IMR-90 (cell line): ENCODE measurements around the gene HLA-DQB1. TPM values are rescaled to one million over a fixed set of nuclear protein-coding genes. Genes with fewer than 3 reads are reported as not detected.
A peak's percentile ranks its signal among the peaks of the same experiment; 100 is the strongest.

Source experiments
- ATAC-seq: fragments of 200-7000 bp; cut with Tn5 transposase; 2 replicates; pipeline ENCODE4 v1.9.1; 2020; ENCODE audit warnings: low read depth, mild to moderate bottlenecking, moderate library complexity
- BruUV-seq: library from RNA; stranded (reverse); fragments of 400-500 nt; replicated peaks from 2 replicates; lab custom pipeline; 2021; lab: Mats Ljungman, UMichigan
- CTCF ChIA-PET: fragments of 300-600 bp; formaldehyde crosslinking; extraction: SDS; loops from one replicate; lab custom pipeline; 2021; ENCODE audit warnings: antibody characterized with exemption; lab: Yijun Ruan, JAX
- POLR2A ChIA-PET: fragments of 300-600 bp; sonication (Branson Sonifier 250); formaldehyde crosslinking; loops from one replicate; lab custom pipeline; 2022; ENCODE audit warnings: antibody characterized with exemption; ENCODE audit not compliant: unreplicated experiment; lab: Charles Lee
- DNase-seq: peaks from one replicate; pipeline ENCODE4 v3.0.0; 2013
- H2AFZ ChIP-seq: replicated peaks from 2 replicates; pipeline ENCODE3; 2013; ENCODE audit warnings: low read length, mild to moderate bottlenecking; ENCODE audit not compliant: poor library complexity
- H2AK5ac ChIP-seq: 2 replicates; pipeline ENCODE4 v1.6.1; 2013; ENCODE audit warnings: low read depth, low read length, inconsistent platforms
- H2AK9ac ChIP-seq: replicated peaks from 2 replicates; pipeline ENCODE3; 2013; ENCODE audit warnings: mild to moderate bottlenecking, low read depth, low read length, moderate library complexity; ENCODE audit not compliant: poor library complexity
- H2BK120ac ChIP-seq: 2 replicates; pipeline ENCODE4 v1.6.1; 2013; ENCODE audit warnings: low read depth, low read length, inconsistent platforms
- H2BK15ac ChIP-seq: 3 replicates; pipeline ENCODE4 v1.6.1; 2013; ENCODE audit warnings: low read depth, low read length, inconsistent platforms
- H2BK20ac ChIP-seq: 2 replicates; pipeline ENCODE4 v1.6.1; 2013; ENCODE audit warnings: low read depth, mild to moderate bottlenecking, inconsistent platforms, low read length, moderate library complexity
- H2BK5ac ChIP-seq: 2 replicates; pipeline ENCODE4 v1.6.1; 2013; ENCODE audit warnings: mild to moderate bottlenecking, low read depth, low read length, inconsistent platforms; ENCODE audit not compliant: poor library complexity, severe bottlenecking
- H3K14ac ChIP-seq: replicated peaks from 2 replicates; pipeline ENCODE4 v1.6.1; 2013; ENCODE audit warnings: low read depth, low read length, inconsistent platforms
- H3K18ac ChIP-seq: 2 replicates; pipeline ENCODE4 v1.6.1; 2013; ENCODE audit warnings: low read depth, low read length, control low read depth
- H3K23ac ChIP-seq: 2 replicates; pipeline ENCODE4 v1.6.1; 2013; ENCODE audit warnings: low read depth, low read length, inconsistent platforms
- H3K27ac ChIP-seq: 2 replicates; pipeline ENCODE4 v1.5.1; 2013; ENCODE audit warnings: mild to moderate bottlenecking, control low read depth, low read length; ENCODE audit not compliant: insufficient read depth
- H3K27me3 ChIP-seq: 2 replicates; pipeline ENCODE4 v1.6.1; 2013; ENCODE audit warnings: low read length; ENCODE audit not compliant: control insufficient read depth, insufficient read depth
- H3K36me3 ChIP-seq: 2 replicates; pipeline ENCODE4 v1.6.1; 2013; ENCODE audit warnings: low read length, mixed read lengths; ENCODE audit not compliant: control insufficient read depth, insufficient read depth
- H3K4ac ChIP-seq: 2 replicates; pipeline ENCODE4 v1.6.1; 2013; ENCODE audit warnings: low read depth, low read length, inconsistent platforms
- H3K4me1 ChIP-seq: 2 replicates; pipeline ENCODE4 v1.6.1; 2013; ENCODE audit warnings: low read length, mixed read lengths; ENCODE audit not compliant: control insufficient read depth, insufficient read depth
- H3K4me2 ChIP-seq: 2 replicates; pipeline ENCODE4 v1.6.1; 2013; ENCODE audit warnings: low read depth, mild to moderate bottlenecking, control low read depth, low read length, moderate library complexity
- H3K4me3 ChIP-seq: 2 replicates; pipeline ENCODE4 v1.5.1; 2013; ENCODE audit warnings: low read depth, mild to moderate bottlenecking, control low read depth, low read length, moderate library complexity; ENCODE audit not compliant: insufficient read depth
- H3K56ac ChIP-seq: 2 replicates; pipeline ENCODE4 v1.6.1; 2013; ENCODE audit warnings: low read length, inconsistent platforms; ENCODE audit not compliant: insufficient read depth; ENCODE audit errors: extremely low read depth
- H3K79me1 ChIP-seq, 2 experiments: 2 replicates each; pipeline ENCODE4 v1.6.1; 2013; ENCODE audit warnings: low read length in 2 of 2, inconsistent platforms in 1 of 2, low read depth in 1 of 2
- H3K9ac ChIP-seq: 2 replicates; pipeline ENCODE4 v1.6.1; 2013; ENCODE audit warnings: low read depth, low read length, control low read depth
- H3K9me1 ChIP-seq: 2 replicates; pipeline ENCODE4 v1.6.1; 2013; ENCODE audit warnings: low read length, inconsistent platforms; ENCODE audit not compliant: insufficient read depth
- H3K9me3 ChIP-seq: 2 replicates; pipeline ENCODE4 v1.6.1; 2013; ENCODE audit warnings: low read length; ENCODE audit not compliant: control insufficient read depth, insufficient read depth
- H4K20me1 ChIP-seq: 2 replicates; pipeline ENCODE4 v1.6.1; 2013; ENCODE audit warnings: low read length, inconsistent platforms; ENCODE audit not compliant: insufficient read depth
- H4K5ac ChIP-seq: 2 replicates; pipeline ENCODE4 v1.6.1; 2013; ENCODE audit warnings: mild to moderate bottlenecking, low read depth, low read length, control low read depth
- H4K8ac ChIP-seq, 2 experiments: 2 replicates each; pipeline ENCODE4 v1.6.1; 2013; ENCODE audit warnings: low read depth in 2 of 2, low read length in 2 of 2, control low read depth in 1 of 2, inconsistent platforms in 1 of 2
- H4K91ac ChIP-seq: 2 replicates; pipeline ENCODE4 v1.6.1; 2013; ENCODE audit warnings: low read depth, low read length, inconsistent platforms; ENCODE audit not compliant: insufficient read depth
- CEBPB ChIP-seq: IDR thresholded peaks from 2 replicates; pipeline ENCODE4 v1.6.1; 2012; ENCODE audit warnings: low read depth, low read length, improper control_type of control experiment
- CTCF ChIP-seq: conservative IDR thresholded peaks from 2 replicates; pipeline ENCODE4 v1.5.1; 2012; ENCODE audit warnings: mild to moderate bottlenecking, low read depth, low read length, improper control_type of control experiment
- POLR2A ChIP-seq: IDR thresholded peaks from 2 replicates; pipeline ENCODE4 v1.6.1; 2012; ENCODE audit warnings: mild to moderate bottlenecking, low read depth, low read length
- RAD21 ChIP-seq: IDR thresholded peaks from 2 replicates; pipeline ENCODE4 v1.6.1; 2012; ENCODE audit warnings: low read length, improper control_type of control experiment
- RFX5 ChIP-seq: IDR thresholded peaks from 2 replicates; pipeline ENCODE4 v1.8.0; 2012; ENCODE audit warnings: low read depth, mild to moderate bottlenecking, low read length, moderate library complexity
- SMC3 ChIP-seq: fragments of 150-350 bp; IDR thresholded peaks from 2 replicates; pipeline ENCODE4 v1.6.1; 2016; ENCODE audit warnings: low read depth, mild to moderate bottlenecking, antibody characterized with exemption, low read length, moderate library complexity
- USF2 ChIP-seq: fragments of 150-350 bp; IDR thresholded peaks from 2 replicates; pipeline ENCODE4 v1.6.1; 2017; ENCODE audit warnings: mild to moderate bottlenecking, antibody characterized with exemption, low read length, low read depth
- WGBS, 2 experiments: methylation state at CpG; one replicate each; pipeline versions ENCODE4 v1.1.5 to v1.1.7; 2013; ENCODE audit warnings: missing lambda C conversion rate in 2 of 2; ENCODE audit not compliant: insufficient read length in 1 of 2; ENCODE audit errors: extremely low coverage in 2 of 2; 5-methylcytosine and 5-hydroxymethylcytosine counted together
- dilution Hi-C: fragments of 300-500 bp; cut with HindIII; formaldehyde crosslinking; loops from one replicate; pipeline ENCODE4 v1.14.3; 2018; ENCODE audit warnings: low sequenced_read_pairs; ENCODE audit not compliant: unreplicated experiment
- in situ Hi-C: fragments of 300-500 bp; cut with MboI; formaldehyde crosslinking; loops from 3 replicates; pipeline ENCODE4 v1.14.3; 2019; ENCODE audit warnings: low sequenced_read_pairs, inconsistent platforms, mixed read lengths
- intact Hi-C: fragments of 100-400 bp; cut with micrococcal nuclease; formaldehyde crosslinking; loops from 2 replicates; pipeline ENCODE4 v1.10.0; 2022
- polyA plus RNA-seq, 3 experiments: library from polyadenylated mRNA; depleted of rRNA; stranded (reverse); fragments of >200 nt; gene quantifications; 2 replicates each; pipeline ENCODE4 v1.2.3, GENCODE V29; 2012; ENCODE audit warnings: low replicate concordance in 1 of 3
- total RNA-seq: library from RNA; depleted of rRNA; stranded (reverse); fragments of >200 nt; gene quantifications from 2 replicates; pipeline ENCODE4 v1.2.3, GENCODE V29; 2012

Gene HLA-DQB1
- total and polyA plus RNA-seq, 2 of the 4 experiments (the other 2 are of a cell fraction), result not detected

GRCh38 chr6:32700391-32701040 is 34.1 kb upstream of the HLA-DQB1 start:
- Histone ChIP-seq H4K20me1 (no peaks in the 10 kb centered on the region), H3K4me1 (no peaks in the 10 kb centered on the region), H2BK15ac (no peak overlapping the region), H4K5ac (no peak overlapping the region), H4K8ac (no peak overlapping the region), H2BK20ac (no peak overlapping the region), H3K4me2 (0 out of 2 replicates have a peak overlapping the region, but pooled peaks have one; percentile 55), H2AK9ac (no peak overlapping the region), H3K9ac (no peak overlapping the region), H3K27ac (no peak overlapping the region), H3K14ac (no peak overlapping the region), H3K4me3 (no peak overlapping the region), H2AK5ac (no peak overlapping the region), H3K23ac (no peak overlapping the region), H2BK5ac (no peak overlapping the region), H3K79me1 (no peaks in the 10 kb centered on the region), H3K9me3 (no peaks in the 10 kb centered on the region), H3K18ac (no peak overlapping the region), H3K9me1 (no peaks in the 10 kb centered on the region), H3K56ac (no peak overlapping the region), H4K91ac (no peak overlapping the region), H3K4ac (no peak overlapping the region), H2BK120ac (no peak overlapping the region), H2AFZ (no peak overlapping the region), H3K27me3 (peaks cover 2% of the 10 kb centered on the region), H3K36me3 (no peaks in the 10 kb centered on the region)
- WGBS, 2 experiments, result 20% methylated on average over 1 of the region's 6 CpGs; no CpG with 5 or more reads in 1 of the 2 experiments
- ChIA-PET CTCF (interaction anchor here (0.7 to 1.4 kb wide), 3 partner anchors 24 to 454 kb away, joined by 3 to 4 read pairs (median 4); no protein-coding TSS in a partner anchor), POLR2A (no interaction called here)
- in situ Hi-C loops, result no loop called here
- intact Hi-C loops, result loop anchor here (1.0 to 10.0 kb wide), 5 partner anchors 87 to 456 kb away; no protein-coding TSS in a partner anchor
- dilution Hi-C loops, result no loop called here
- peak; percentile 40; the same call in 1 of the 2 replicates for TF ChIP-seq CEBPB
- TF ChIP-seq USF2, result no peak
- peak; percentile 24; the same call in 1 of the 2 replicates for TF ChIP-seq SMC3
- no peak for TF ChIP-seq POLR2A
- peak; percentile 55 for TF ChIP-seq CTCF
- no peak for TF ChIP-seq RFX5
- peak; percentile 54 for TF ChIP-seq RAD21
- BruUV-seq, result no TSS peak
- peak; percentile 59 for DNase-seq
- peak; percentile 93 for ATAC-seq
